MCF 10A (cell line): ENCODE data around the gene FBXO21. TPM values are rescaled to one million over a fixed set of nuclear protein-coding genes. Genes with fewer than 3 reads are reported as not detected.
"Not testable (repeated sequence)": the region's sequence is repeated elsewhere in the genome, so short reads cannot be mapped to it uniquely, and the experiment has no call there.

Experiments
- BruUV-seq: library from RNA; stranded (reverse); fragments of 400-500 nt; replicated peaks from 2 replicates; lab custom pipeline; 2021; lab: Mats Ljungman, UMichigan
- CTCF ChIA-PET: fragments of 300-600 bp; sonication (Branson Sonifier 250); formaldehyde crosslinking; extraction: SDS; loops from one replicate; lab custom pipeline; 2021; ENCODE audit warnings: antibody characterized with exemption, inconsistent platforms; lab: Yijun Ruan, JAX
- POLR2A ChIA-PET: fragments of 300-600, 350-650 bp; sonication (Branson Sonifier 250); formaldehyde crosslinking; extraction: SDS; loops from one replicate; lab custom pipeline; 2020; ENCODE audit warnings: antibody characterized with exemption, inconsistent platforms; lab: Yijun Ruan, JAX
- DNase-seq: peaks from one replicate; pipeline ENCODE4 v3.0.0-alpha.2; 2018; ENCODE audit not compliant: unreplicated experiment
- H3K27ac Mint-ChIP-seq: one replicate; pipeline ENCODE4 v1.8.0; 2022; ENCODE audit warnings: mild to moderate bottlenecking, low read depth, mixed read lengths; ENCODE audit not compliant: unreplicated experiment
- H3K27me3 Mint-ChIP-seq: one replicate; pipeline ENCODE4 v1.8.0; 2022; ENCODE audit warnings: mixed read lengths; ENCODE audit not compliant: insufficient read depth, unreplicated experiment
- H3K36me3 Mint-ChIP-seq: one replicate; pipeline ENCODE4 v1.8.0; 2022; ENCODE audit warnings: mild to moderate bottlenecking, moderate library complexity, mixed read lengths; ENCODE audit not compliant: insufficient read depth, unreplicated experiment
- H3K4me1 Mint-ChIP-seq: one replicate; pipeline ENCODE4 v1.8.0; 2022; ENCODE audit warnings: mixed read lengths; ENCODE audit not compliant: insufficient read depth, unreplicated experiment
- H3K4me3 Mint-ChIP-seq: one replicate; pipeline ENCODE4 v1.8.0; 2022; ENCODE audit warnings: mild to moderate bottlenecking, moderate library complexity, mixed read lengths; ENCODE audit not compliant: unreplicated experiment
- H3K9me3 Mint-ChIP-seq: one replicate; pipeline ENCODE4 v1.8.0; 2022; ENCODE audit warnings: mixed read lengths; ENCODE audit not compliant: unreplicated experiment
- CTCF ChIP-seq: fragments of 200-600 bp; IDR thresholded peaks from one replicate; pipeline ENCODE4 v1.8.0; 2022; ENCODE audit warnings: antibody characterized with exemption, mild to moderate bottlenecking; ENCODE audit not compliant: unreplicated experiment
- intact Hi-C: fragments of 100-400 bp; cut with micrococcal nuclease; formaldehyde crosslinking; loops from 2 replicates; pipeline ENCODE4 v1.14.1; 2022
- total RNA-seq: library from RNA; stranded (reverse); gene quantifications from 2 replicates; pipeline ENCODE4 v1.2.3, GENCODE V29; 2022

Gene FBXO21
- total RNA-seq, 1 experiment from 2014 or later = 33.4 TPM

- CTCF ChIA-PET = no interaction called here
- no peak for TF ChIP-seq CTCF
These were observed 84.4 kb downstream of the FBXO21 start for GRCh38 chr12:117105902-117106301.

GRCh38 chr12:117104003-117104402 is 86.3 kb downstream of the FBXO21 start:
- H3K4me3 Mint-ChIP-seq, H3K4me1 Mint-ChIP-seq, BruUV-seq, H3K27ac Mint-ChIP-seq, CTCF ChIA-PET, DNase-seq, H3K36me3 Mint-ChIP-seq, intact Hi-C loops, H3K9me3 Mint-ChIP-seq: not testable (repeated sequence)
- POLR2A ChIA-PET = interaction anchor here (0.7 kb wide), 1 partner anchor 308 kb away, joined by 3 read pairs; no protein-coding TSS in a partner anchor
- peaks cover 67% of the 10 kb centered on the region for H3K27me3 Mint-ChIP-seq

More at GRCh38 chr12:117105902-117106301, 84.4 kb downstream of the FBXO21 start:
- BruUV-seq = no TSS peak
- H3K4me3 Mint-ChIP-seq = no peak overlapping the region
- POLR2A ChIA-PET = no interaction called here
- H3K4me1 Mint-ChIP-seq = no peaks in the 10 kb centered on the region
- no peak overlapping the region for H3K27ac Mint-ChIP-seq
- intact Hi-C loops = no loop called here
- peaks cover 65% of the 10 kb centered on the region for H3K27me3 Mint-ChIP-seq
- no peaks in the 10 kb centered on the region for H3K36me3 Mint-ChIP-seq
- no peaks in the 10 kb centered on the region for H3K9me3 Mint-ChIP-seq
- DNase-seq = peak; percentile 70

GRCh38 chr12:117102800-117103181 is 87.5 kb downstream of the FBXO21 start:
- POLR2A ChIA-PET = no interaction called here
- H3K4me1 Mint-ChIP-seq = no peaks in the 10 kb centered on the region
- TF ChIP-seq CTCF = no peak
- no peak overlapping the region for H3K27ac Mint-ChIP-seq
- DNase-seq = no peak
- H3K4me3 Mint-ChIP-seq = no peak overlapping the region
- no TSS peak for BruUV-seq
- peaks cover 71% of the 10 kb centered on the region for H3K27me3 Mint-ChIP-seq
- intact Hi-C loops = no loop called here
- no peaks in the 10 kb centered on the region for H3K9me3 Mint-ChIP-seq
- no peaks in the 10 kb centered on the region for H3K36me3 Mint-ChIP-seq
- CTCF ChIA-PET = no interaction called here

GRCh38 chr12:117101953-117102799 is 88.1 kb downstream of the FBXO21 start:
- intact Hi-C loops = no loop called here
- H3K4me3 Mint-ChIP-seq = no peak overlapping the region
- peaks cover 71% of the 10 kb centered on the region for H3K27me3 Mint-ChIP-seq
- ChIA-PET CTCF (interaction anchor here (0.6 to 1.6 kb wide), 2 partner anchors 17 to 435 kb away, joined by 5 to 6 read pairs; no protein-coding TSS in a partner anchor), POLR2A (no interaction called here)
- no TSS peak for BruUV-seq
- no peak for DNase-seq
- no peaks in the 10 kb centered on the region for H3K4me1 Mint-ChIP-seq
- H3K27ac Mint-ChIP-seq = no peak overlapping the region
- no peak for TF ChIP-seq CTCF
- no peaks in the 10 kb centered on the region for H3K36me3 Mint-ChIP-seq
- H3K9me3 Mint-ChIP-seq = no peaks in the 10 kb centered on the region
